IMR-90 (cell line): Measurements from ENCODE around the gene DGKH.

Experiments used
- CEBPB ChIP-seq: IDR thresholded peaks from 2 replicates; pipeline ENCODE4 v1.6.1; 2012; ENCODE audit warnings: low read depth, low read length, improper control_type of control experiment
- CHD1 ChIP-seq: IDR thresholded peaks from 2 replicates; pipeline ENCODE4 v1.6.1; 2012; ENCODE audit warnings: low read depth, low read length, improper control_type of control experiment
- FOS ChIP-seq: fragments of 150-350 bp; IDR thresholded peaks from 2 replicates; pipeline ENCODE4 v1.6.1; 2016; ENCODE audit warnings: low read depth, low read length
- MAZ ChIP-seq: IDR thresholded peaks from 2 replicates; pipeline ENCODE4 v1.6.1; 2012; ENCODE audit warnings: low read depth, mild to moderate bottlenecking, low read length, improper control_type of control experiment, moderate library complexity, borderline replicate concordance
- POLR2A ChIP-seq: IDR thresholded peaks from 2 replicates; pipeline ENCODE4 v1.6.1; 2012; ENCODE audit warnings: mild to moderate bottlenecking, low read depth, low read length
- RFX5 ChIP-seq: IDR thresholded peaks from 2 replicates; pipeline ENCODE4 v1.8.0; 2012; ENCODE audit warnings: low read depth, mild to moderate bottlenecking, low read length, moderate library complexity
- SMC3 ChIP-seq: fragments of 150-350 bp; IDR thresholded peaks from 2 replicates; pipeline ENCODE4 v1.6.1; 2016; ENCODE audit warnings: low read depth, mild to moderate bottlenecking, antibody characterized with exemption, low read length, moderate library complexity
- TF ChIP-seq, protein P1 (sequence below): conservative IDR thresholded peaks from 2 replicates; pipeline ENCODE4 v1.5.1; 2012; ENCODE audit warnings: mild to moderate bottlenecking, low read depth, low read length, improper control_type of control experiment
- TF ChIP-seq, protein P2 (sequence below): fragments of 150-350 bp; IDR thresholded peaks from 2 replicates; pipeline ENCODE4 v1.6.1; 2017; ENCODE audit warnings: mild to moderate bottlenecking, antibody characterized with exemption, low read length, low read depth
- TF ChIP-seq, protein P3 (sequence below): fragments of 150-350 bp; IDR thresholded peaks from 2 replicates; pipeline ENCODE4 v1.6.1; 2016; ENCODE audit warnings: low read depth, mild to moderate bottlenecking, low read length, moderate library complexity, borderline replicate concordance

DNA sequence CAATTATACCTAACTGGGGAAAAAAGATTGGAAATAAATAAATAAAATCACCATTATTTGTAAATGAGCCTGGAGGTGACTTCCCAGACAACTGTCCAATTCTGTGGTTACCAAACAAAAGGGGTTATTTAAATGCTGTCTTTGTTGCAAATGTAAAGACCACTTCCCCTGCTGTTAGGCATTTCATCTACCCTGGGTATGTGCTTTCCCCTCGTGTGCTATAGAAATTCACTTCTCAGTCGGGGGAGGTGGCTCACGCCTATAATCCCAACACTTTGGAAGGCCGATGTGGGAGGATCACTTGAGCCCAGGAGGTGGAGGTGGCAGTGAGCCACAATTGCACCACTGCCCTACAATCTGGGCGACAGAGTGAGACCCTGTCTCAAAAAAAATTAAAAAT lies 121.6 kb downstream of the DGKH start:
- TF ChIP-seq, protein P1, sequence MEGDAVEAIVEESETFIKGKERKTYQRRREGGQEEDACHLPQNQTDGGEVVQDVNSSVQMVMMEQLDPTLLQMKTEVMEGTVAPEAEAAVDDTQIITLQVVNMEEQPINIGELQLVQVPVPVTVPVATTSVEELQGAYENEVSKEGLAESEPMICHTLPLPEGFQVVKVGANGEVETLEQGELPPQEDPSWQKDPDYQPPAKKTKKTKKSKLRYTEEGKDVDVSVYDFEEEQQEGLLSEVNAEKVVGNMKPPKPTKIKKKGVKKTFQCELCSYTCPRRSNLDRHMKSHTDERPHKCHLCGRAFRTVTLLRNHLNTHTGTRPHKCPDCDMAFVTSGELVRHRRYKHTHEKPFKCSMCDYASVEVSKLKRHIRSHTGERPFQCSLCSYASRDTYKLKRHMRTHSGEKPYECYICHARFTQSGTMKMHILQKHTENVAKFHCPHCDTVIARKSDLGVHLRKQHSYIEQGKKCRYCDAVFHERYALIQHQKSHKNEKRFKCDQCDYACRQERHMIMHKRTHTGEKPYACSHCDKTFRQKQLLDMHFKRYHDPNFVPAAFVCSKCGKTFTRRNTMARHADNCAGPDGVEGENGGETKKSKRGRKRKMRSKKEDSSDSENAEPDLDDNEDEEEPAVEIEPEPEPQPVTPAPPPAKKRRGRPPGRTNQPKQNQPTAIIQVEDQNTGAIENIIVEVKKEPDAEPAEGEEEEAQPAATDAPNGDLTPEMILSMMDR, result no peak
- TF ChIP-seq CEBPB (no peak), POLR2A (no peak), MAZ (no peak), RFX5 (no peak), CHD1 (no peak), SMC3 (no peak), FOS (no peak)
- TF ChIP-seq, protein P2, sequence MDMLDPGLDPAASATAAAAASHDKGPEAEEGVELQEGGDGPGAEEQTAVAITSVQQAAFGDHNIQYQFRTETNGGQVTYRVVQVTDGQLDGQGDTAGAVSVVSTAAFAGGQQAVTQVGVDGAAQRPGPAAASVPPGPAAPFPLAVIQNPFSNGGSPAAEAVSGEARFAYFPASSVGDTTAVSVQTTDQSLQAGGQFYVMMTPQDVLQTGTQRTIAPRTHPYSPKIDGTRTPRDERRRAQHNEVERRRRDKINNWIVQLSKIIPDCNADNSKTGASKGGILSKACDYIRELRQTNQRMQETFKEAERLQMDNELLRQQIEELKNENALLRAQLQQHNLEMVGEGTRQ, result no peak
- TF ChIP-seq, protein P3, sequence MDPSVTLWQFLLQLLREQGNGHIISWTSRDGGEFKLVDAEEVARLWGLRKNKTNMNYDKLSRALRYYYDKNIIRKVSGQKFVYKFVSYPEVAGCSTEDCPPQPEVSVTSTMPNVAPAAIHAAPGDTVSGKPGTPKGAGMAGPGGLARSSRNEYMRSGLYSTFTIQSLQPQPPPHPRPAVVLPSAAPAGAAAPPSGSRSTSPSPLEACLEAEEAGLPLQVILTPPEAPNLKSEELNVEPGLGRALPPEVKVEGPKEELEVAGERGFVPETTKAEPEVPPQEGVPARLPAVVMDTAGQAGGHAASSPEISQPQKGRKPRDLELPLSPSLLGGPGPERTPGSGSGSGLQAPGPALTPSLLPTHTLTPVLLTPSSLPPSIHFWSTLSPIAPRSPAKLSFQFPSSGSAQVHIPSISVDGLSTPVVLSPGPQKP, result no peak
